ENCODE data around the gene PARS2.

PARS2 gene

DNA sequence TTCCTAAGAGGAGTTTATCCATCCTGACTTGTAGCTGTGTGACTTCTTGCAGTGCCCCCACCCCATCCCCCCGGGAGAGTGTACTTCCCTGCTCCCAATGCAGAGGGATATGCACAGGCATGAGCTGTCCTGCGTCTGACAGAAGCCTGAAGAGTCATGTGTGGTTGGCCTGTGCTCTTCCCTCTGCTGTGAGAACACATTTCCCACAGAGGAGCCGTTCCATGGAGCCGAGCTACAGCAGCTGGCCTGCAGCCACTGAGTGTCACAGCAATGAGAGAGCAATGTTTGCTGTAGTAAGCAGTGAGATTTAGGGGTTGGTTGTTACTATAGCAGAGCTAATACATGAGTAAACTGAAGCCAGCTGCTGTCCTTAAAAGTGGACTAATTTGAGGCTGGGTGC, 22.0 kb downstream of the PARS2 start:
- no peak for DNase-seq (ENCODE audit: low read depth in 1 of 2, low spot score in 1 of 2)

GRCh38 chr1:54741531-54741930, 22.8 kb downstream of the PARS2 start:
- no peak for DNase-seq (ENCODE audit: low read depth in 1 of 2, low spot score in 1 of 2)

DNA sequence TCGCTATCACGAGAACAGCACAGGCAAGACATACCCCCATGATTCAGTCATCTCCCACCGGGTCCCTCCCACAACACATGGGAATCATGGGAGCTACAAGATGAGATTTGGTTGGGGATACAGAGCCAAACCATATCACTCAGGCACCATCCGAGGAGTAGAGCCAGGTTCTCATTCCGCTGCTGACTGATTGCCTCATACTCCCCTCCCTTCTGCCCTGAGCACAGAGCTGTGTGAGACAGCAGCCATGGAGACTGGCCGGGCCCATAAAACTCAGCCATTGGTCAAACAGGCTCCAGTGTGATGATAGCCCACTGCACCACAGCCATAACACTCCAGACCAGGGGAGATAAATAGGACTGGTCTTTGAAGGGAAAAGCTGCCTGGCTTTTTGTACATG, 26.1 kb downstream of the PARS2 start:
- DNase-seq (ENCODE audit: low read depth in 1 of 2, low spot score in 1 of 2) = no peak

DNA sequence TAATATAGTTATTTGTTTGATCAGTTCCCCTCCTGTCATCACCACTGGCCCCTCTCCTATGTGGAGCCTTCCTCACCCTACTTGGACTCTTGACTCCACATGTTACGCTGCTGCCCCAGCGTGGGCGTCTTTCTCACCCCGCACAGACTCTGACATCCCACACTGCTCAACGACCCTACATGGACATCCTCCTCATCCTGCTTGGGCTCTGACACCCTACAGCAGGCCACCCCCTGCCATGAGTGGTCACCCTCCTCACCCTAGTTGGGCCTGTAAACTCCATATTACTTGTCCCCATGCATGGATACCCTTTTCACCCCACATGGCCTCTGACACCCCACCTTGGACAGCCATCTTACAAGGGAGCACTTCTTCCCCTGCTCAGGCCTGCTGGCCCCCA, 27.6 kb downstream of the PARS2 start:
- no peak for DNase-seq (ENCODE audit: low read depth in 1 of 2, low spot score in 1 of 2)

GRCh38 chr1:54728027-54728426, 36.3 kb downstream of the PARS2 start:
- no peak for DNase-seq (ENCODE audit: low read depth in 1 of 2, low spot score in 1 of 2)

GRCh38 chr1:54724771-54725170, 39.6 kb downstream of the PARS2 start:
- no peak for DNase-seq (ENCODE audit: low read depth in 1 of 2, low spot score in 1 of 2)

- no peak for DNase-seq (ENCODE audit: low read depth in 1 of 2, low spot score in 1 of 2)
Measured at GRCh38 chr1:54723985-54724384, 40.3 kb downstream of the PARS2 start.

GRCh38 chr1:54721719-54722118, 42.6 kb downstream of the PARS2 start:
- no peak for DNase-seq (ENCODE audit: low read depth in 1 of 2, low spot score in 1 of 2)

GRCh38 chr1:54716299-54717047, 47.9 kb downstream of the PARS2 start:
- DNase-seq (ENCODE audit: low read depth in 1 of 2, low spot score in 1 of 2) = peak in 1 of 2 donors; percentile 18

DNA sequence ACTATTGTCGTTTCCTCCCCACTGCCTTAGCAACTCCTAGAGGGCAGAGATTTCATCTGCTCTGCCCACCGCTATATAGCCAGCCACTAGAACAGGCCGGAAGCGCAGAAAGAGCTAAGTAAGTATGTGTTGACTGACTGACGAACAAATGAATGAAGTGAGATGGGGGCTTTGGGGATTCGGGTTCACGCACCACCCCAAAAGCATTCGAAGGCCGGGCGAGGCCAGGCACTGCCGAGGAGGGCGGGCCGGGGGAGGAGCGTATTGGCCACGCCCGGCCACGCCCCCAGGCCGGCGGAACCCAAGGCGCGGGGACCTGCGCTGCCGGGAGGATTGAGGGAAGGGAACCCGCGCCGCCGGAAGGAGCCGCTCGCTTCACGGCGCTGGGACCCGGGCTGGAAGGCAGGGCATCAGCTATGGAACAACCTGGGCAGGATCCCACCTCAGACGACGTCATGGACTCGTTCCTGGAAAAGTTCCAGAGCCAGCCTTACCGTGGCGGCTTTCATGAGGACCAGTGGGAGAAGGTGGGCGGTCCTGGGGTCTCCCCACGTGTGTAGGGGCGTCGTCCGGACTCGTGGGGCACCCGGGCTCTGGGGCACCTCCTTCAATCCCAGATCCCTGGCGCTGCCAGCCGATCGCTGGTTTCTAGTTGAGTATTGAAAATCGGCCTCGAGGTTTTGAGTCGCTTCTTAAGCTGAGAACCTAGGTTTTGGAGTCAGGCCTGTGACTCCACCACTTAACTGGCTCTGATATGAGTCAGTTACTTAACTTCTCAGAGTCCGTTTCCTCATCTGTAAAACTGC, 48.6 kb downstream of the PARS2 start, which contains the start of gene TTC4:
Gene TTC4 (plus strand): TSS at position 369 of the 806 bp plus-strand sequence. CDS start 48 bp downstream, at position 417.
- DNase-seq (ENCODE audit: low read depth in 1 of 2, low spot score in 1 of 2) = peak; percentile 77 to 82

GRCh38 chr1:54714881-54715492, 49.3 kb downstream of the PARS2 start:
- no peak for DNase-seq (ENCODE audit: low read depth in 1 of 2, low spot score in 1 of 2)

DNA sequence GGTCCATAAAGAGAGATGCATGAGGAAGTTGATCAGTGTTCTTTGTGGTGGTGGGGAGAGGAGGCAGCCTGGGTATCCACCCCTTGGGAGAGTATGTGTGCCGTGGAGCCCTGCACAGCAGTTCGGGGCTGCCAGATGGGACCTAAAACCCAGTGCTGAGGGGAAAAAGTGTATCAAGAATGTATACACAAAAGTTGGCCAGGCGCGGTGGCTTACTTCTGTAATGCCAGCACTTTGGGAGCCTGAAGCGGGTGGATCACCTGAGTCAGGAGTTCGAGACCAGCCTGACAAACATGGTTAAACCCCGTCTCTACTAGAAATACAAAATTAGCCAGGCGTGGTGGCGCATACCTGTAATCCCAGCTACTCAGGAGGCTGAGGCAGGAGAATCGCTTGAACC, 52.8 kb downstream of the PARS2 start:
- no peak for DNase-seq (ENCODE audit: low read depth in 1 of 2, low spot score in 1 of 2)

DNA sequence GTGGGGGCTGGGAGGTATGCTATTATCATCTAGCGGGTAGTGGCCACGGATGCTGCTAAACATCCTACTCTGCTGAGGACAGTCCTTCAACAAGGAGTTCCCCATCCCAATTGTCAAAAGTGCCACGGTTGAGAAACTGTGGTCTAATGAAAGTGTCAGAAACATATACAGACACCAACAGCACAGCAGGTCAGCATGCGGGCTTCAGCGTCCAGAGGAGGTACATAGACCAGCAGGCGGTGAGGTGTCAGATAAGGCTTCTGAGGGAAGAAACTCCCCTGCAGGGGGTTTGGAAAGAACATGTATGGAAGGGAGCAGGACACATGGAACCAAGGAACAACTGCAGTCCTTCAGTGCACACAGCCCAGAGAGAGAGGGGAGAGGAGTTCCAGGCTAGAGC, 53.5 kb downstream of the PARS2 start:
- no peak for DNase-seq (ENCODE audit: low read depth in 1 of 2, low spot score in 1 of 2)

DNA sequence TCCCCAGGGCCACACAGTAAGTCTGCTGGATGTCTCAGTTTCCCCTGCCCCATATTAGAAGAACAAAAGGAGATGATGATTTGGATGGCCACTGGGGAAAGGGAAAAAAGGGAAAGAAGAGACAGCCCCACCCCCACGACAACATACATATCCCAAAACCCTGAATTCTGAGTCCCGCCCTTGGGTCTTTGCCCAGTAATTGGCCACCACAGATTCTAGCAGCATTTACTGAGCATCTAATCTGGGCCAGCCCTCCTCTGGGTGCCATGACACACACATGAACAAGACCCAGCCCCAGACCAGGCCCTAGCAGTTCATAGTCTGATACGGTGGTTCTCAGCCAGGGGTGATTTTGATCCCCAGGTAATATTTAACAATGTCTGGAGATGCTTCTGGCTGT, 53.9 kb downstream of the PARS2 start:
- DNase-seq (ENCODE audit: low read depth in 1 of 2, low spot score in 1 of 2) = no peak

DNA sequence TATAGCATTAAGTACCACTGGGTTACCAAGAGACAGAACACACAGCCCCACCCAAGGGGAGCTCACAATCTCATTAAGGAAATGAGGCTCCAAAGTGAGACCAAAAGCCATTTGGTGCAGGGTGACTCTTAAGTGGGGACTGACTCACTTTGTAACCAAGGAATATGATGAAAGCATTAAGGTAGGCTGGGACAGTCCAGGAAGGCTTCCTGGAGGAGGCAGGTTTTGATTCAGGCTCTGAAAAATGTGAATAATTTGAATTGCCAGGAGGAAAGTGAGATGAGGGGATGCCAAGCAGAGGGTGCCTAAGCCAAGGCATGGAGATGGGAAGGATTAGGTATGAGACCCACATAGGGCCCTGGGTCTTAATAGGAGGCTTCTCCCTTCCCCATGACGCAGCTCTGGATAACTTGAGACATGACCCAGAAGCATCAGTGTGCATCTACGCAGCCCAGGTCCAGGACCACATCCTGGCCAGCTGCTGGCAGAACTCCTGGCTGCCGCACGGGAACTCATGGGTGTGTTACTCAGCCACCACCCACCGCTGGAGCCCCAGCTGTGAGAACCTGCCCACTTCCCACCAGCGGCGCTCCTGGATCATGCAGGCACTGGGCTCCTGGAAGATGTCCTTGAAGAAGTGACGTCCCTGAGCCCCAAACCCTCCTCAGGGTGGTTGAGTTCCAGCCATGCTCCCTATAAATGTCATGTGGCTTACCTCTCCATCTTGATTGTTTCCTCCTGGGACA, 54.6 kb downstream of the PARS2 start:
- no peak for DNase-seq (ENCODE audit: low read depth in 1 of 2, low spot score in 1 of 2)

DNA sequence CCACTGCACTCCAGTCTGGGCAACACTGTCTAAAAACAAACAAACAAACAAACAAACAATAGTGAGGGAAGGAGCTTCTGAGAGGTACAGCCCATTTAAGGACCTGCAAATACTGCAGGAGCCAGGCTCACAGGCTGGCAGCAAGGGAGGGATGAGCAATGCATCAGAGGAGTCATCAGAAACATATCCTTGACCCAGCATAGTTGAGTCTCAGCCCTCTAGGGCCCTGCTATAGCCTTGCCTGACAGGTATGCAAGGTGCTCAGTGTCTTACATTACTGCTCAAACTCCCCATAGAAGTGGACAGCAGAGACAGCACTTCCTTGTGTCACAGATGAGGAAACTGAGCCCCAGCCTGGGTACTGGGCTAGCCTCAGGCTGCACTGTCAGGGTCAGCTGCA, 55.9 kb downstream of the PARS2 start:
- no peak for DNase-seq (ENCODE audit: low read depth in 1 of 2, low spot score in 1 of 2)

Measured in activated CD4-positive, alpha-beta T cell treated with anti-CD3 and anti-CD28 coated beads, Interleukin-2, amount 50 U/mL, for 24 hours (primary cell).